Fibroblast of skin of abdomen (primary cell): ENCODE measurements around the gene PLK3.
"Not testable (repeated sequence)": the region's sequence is repeated elsewhere in the genome, so short reads cannot be mapped to it uniquely, and the experiment has no call there.

Experiments
- DNase-seq: peaks from one replicate; pipeline ENCODE4 v3.0.0-alpha.2; 2013

PLK3 gene

DNA sequence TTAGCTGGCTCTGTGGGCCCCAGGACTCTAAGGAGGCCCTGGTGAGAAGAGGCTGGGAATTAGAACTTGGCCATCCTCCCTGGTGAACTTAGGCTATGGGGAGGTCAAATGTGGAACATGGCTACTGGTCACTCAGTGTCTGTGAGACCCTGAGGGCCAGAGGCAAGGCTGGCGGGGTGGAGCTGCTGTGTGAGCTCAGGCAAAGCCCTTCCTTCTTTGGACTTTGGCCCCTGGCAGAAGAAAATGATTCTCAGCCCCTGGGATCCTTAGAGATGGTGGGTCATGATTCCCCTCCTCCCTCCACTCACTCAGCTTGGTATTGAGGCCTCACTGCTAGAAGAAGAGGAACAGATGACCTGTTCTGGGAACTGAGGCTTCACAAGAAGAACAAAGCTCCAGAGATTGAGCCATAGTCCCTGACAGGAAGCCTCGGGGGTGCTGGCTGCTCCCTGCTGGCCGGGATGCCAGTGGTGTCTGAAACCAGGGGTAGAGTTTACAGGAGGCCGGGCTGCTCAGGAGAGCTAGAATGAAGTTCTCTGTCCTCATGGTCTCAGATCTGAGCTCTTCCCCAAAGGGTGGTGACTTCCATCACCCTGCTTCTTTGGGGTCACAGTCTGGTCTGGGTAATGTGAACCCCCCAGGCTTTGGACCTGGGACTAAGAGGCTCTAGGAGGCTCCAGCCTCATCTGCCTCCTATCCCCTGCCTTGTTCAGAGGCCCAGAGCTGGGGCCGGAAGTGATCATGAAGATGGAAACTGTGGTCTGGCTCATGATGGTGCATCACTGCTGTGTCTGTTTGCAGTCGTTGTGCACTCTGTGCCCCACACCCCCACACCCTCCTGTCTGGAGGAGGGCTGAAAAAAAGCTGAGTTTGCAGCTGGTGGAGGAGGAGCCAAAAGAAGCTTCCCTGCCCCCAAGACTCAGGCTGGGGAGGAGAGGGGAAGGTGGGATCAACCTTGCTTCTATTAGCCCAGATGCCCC, 9.1 kb downstream of the PLK3 start:
- DNase-seq, result peak; percentile 80

DNA sequence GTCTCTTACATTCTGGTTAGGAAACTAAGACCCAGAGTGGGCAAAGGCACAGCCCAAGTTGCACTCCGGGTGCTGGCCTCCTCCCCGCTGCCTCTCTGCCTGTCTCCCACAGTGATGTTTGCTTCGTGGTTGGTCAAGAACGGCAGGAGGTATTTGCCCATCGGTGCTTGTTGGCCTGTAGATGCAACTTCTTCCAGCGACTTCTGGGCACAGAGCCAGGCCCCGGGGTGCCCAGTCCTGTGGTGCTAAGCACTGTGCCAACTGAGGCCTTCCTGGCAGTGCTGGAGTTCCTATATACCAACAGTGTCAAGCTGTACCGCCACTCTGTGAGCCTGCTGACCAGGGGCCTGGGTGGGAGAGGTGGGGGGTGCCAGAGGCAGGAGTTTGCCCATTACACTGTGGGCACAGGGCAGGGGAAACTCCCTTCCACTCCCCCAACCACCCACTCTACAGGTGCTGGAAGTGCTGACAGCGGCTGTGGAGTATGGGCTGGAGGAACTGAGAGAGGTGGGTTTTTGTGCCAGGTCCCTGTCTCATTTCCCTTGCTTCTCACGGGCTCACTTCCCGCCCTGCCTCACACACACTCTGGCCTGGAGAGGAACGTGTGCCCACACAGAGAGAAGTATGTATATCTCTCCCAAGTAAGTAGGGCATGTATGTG, 10.1 kb downstream of the PLK3 start:
- DNase-seq, result no peak

GRCh38 chr1:44810762-44811105, 10.6 kb downstream of the PLK3 start:
- not testable (repeated sequence) for DNase-seq

DNA sequence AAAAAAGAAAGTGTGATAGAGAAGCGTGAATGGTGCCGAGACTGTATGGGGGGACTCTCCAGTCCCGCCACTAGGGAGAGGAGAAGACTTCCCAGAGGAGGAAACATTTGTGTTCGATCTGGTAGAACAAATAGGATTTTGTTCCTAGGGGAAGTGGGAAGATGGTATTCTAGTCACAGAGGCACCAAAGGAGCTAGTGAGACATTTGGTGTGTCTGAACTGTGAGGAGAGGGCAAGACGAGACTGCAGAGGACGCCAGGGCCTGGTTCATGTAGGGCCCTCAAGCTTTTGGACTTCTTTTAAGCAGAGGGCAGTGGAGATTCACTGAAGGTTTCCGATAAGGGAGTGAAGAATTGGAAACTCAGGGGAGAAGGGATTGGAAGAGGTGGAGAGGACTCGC, 11.1 kb downstream of the PLK3 start:
- DNase-seq, result no peak

GRCh38 chr1:44812822-44813543, 12.8 kb downstream of the PLK3 start:
- DNase-seq, result no peak

DNA sequence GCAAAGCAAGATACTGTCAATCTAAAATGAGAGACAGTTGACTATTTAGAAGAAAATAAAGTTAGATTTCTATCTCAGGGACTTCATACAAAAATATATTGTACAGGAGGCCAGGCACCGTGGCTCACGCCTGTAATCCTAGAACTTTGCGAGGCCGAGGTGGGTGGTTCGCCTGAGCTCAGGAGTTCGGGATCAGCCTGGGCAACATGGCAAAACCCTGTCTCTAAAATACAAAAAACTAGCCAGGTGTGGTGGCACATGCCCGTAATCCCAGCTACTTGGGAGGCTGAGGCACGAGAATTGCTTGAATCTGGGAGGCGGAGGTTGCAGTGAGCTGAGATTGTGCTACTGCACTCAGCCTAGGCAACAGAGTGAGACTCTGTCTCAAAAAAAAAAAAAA, 15.7 kb downstream of the PLK3 start:
- DNase-seq, result not testable (repeated sequence)

- DNase-seq, result no peak
Measured at GRCh38 chr1:44817307-44817706, 17.1 kb downstream of the PLK3 start.

DNA sequence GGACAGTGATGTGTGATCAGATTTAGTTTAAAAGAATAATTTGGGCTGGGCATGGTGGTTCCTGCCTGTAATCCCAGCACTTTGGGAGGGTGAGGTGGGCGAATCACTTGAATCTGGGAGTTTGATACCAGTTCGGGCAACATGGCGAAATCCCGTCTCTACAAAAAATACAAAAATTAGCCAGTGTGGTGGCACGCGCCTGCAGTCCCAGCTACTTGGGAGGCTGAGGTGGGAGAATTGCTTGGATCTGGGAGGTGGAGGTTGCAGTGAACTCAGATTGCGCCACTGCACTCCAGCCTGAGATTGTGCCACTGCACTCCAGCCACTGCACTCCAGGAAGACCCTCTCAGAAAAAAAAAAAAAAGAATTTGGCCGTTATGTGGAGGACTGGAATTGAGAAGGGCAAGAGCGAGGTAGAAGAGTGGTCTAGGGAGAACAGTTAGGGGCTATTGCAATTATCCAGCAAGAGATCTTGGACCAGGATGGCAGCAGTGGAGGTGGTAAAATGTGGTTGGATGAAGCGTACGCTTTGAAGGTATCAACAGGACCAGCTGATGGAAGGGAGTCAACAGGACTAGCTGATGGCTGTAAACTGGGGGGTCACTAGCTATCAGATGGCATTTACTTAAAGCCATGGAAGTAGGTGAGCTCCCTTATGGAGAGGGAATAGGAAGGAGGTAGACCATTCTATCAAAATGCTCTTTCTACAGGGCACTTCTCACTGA, 17.8 kb downstream of the PLK3 start:
- no peak for DNase-seq

DNA sequence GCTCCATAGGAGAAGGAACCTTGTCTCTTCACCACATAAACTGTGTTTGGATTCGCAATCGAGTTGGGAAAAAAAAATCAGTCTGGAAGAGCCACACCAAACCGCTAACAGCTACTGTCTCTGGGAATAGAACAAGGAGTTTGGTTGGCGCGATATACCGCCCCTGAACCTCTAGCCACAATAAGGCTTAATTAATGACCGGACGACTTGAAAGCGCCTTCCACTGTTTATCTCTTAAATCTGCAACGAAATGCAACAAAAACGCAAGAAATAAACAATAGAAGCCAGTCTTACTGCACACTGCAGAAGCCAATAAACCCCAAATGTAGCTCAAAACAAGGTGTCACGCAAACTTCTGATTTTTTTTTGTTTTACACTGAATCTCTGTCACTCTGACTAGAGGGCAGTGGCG, 19.0 kb downstream of the PLK3 start:
- DNase-seq, result no peak

DNA sequence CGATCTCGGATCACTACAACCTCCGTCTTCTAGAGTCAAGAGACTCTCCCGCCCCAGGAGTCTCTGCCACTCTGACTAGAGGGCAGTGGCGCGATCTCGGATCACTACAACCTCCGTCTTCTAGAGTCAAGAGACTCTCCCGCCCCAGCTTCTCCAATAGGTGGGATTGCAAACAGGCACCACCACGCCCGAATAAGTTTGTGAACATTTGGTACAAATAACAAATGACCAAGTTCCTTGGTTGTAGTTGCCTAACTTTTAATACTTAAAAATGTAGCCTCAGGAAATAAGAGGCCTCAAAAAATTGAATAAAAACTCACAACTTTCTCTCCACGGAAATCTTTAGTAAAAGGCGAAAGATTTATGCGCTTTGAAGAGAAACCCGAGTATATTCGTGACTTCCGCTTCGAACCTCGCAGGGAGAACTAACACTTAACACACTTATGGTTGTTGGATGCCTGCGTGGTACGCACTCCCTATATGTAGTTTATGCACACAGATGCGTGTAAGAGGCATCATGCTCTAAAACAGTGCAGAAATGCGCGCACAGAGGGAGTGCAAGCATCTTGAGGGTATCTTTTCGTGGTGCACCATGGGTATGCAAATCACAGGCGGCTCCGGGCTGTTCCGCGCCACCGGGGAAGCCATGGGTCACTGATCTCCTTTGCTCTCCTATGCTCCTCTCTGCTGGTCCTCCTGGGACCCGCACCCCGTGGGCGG, 19.6 kb downstream of the PLK3 start:
- DNase-seq, result peak; percentile 98

GRCh38 chr1:44820328-44821239, 20.4 kb downstream of the PLK3 start:
- no peak for DNase-seq

- DNase-seq, result no peak
Measured at GRCh38 chr1:44821240-44821715, 21.1 kb downstream of the PLK3 start.

DNA sequence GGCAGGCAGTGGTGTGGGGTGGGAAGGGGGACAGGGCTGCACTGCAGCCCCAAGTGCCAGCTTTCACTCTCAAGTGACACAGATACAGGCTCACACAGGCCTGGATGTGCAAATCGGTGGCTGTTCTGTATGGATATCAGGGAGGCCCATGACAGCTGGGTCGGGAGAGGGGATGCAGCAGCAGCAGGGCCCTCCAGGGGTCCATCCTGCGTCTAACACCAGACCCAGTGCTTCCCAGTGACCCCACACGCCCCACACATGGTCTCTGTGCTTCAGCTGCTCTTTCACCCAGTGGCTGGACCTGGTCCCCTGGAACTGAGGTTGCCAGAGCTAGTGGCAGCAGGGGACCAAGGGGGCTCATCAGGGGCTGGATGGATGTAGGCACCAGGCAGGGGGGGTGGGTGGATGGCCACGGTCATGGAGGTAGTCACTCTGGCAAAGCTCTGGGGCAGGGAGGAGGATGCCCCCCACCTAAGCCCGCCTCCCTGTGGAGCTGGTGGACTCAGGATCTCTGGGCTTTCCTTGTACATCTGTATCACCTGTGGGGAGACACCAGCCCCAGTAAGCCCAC, 22.0 kb downstream of the PLK3 start:
- no peak for DNase-seq

- DNase-seq, result no peak
Measured at GRCh38 chr1:44822981-44823451, 22.8 kb downstream of the PLK3 start.

- DNase-seq, result not testable (repeated sequence)
Measured at GRCh38 chr1:44824392-44824791, 24.2 kb downstream of the PLK3 start.

- DNase-seq, result no peak
Measured at GRCh38 chr1:44826375-44827196, 26.4 kb downstream of the PLK3 start.

DNA sequence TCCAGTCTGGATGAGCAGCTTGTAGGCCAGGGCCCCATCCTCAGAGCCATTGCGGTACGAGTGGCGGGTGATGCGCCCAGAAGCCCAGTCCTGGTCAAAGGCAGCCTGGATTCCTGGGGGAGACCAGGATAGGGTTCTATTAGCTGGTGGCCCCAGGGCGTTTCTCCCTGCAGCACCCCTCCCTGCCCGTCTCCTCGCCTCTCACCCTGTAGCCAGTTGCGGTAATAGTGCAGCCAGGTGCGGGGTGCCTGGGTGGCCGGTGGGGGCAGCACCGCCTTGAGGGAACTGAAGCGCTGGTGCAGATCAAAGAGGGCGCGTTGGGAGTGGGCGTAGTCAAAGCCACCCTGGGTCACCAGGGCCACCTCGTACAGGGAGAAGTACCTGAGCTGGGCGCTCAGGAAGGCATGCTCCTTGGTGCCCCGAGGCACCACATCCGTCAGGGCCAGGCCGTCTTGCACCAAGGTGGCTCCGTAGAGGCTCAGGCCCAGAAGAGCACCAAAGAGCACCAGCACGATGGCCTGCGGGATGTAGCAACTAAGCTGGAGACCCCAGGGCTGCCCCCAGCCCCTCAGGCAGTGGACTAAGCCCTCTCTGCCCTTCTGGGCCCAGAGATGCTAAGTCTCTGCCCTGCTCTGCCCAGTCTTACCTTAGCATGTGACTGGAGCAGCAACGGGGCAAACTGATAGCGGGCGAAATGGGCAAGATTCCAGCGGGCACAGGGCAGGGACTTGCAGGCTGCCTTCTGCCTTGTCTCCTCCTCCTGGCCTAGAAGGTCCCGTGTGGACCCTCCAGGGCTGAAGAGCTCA, 27.2 kb downstream of the PLK3 start:
- no peak for DNase-seq

DNA sequence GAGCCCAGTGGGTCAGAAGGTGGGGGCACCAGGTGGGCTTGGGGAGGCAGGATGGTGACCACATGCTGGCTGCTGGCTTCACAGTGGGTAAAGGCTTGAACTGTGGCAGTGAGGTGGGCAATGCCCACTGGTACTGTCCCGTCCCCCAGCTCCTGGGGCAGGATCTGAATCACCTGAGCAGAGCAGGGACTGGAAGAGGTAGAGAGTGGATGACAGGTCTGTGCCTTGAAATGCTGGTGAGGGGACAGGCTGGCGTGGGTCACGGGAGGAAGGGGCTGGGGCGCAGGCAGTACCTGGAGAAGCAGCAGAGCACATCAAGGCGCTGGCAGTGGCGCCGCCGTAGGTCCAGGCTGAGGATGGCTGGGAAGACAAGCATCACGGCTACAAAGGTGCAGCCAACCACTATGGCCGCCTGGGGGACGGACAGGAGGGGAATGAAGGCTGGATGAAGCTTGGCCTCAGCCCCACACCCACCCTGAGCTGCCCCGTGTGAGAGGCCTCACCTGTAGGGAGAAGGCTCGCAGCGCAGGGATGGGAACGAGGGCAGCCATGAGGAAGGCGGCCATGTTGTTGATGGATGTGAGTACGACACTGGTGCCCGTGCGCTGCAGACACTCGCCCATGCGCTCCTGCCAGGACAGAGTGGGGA, 27.9 kb downstream of the PLK3 start:
- DNase-seq, result no peak
